H4 (cell line): ENCODE results near the gene CYP2D6. TPM values are rescaled to one million over a fixed set of nuclear protein-coding genes. Genes with fewer than 3 reads are reported as not detected.
"Not testable (repeated sequence)": the region's sequence is repeated elsewhere in the genome, so short reads cannot be mapped to it uniquely, and the experiment has no call there.

Experiments
- DNase-seq: peaks from one replicate; pipeline ENCODE4 v3.0.0-alpha.2; 2015; ENCODE audit warnings: low spot score
- total RNA-seq: library from RNA; depleted of rRNA; stranded (reverse); fragments of >200 nt; shearing (Covaris generic); gene quantifications from 2 replicates; pipeline ENCODE4 v1.2.3, GENCODE V29; 2014; rRNA removed

Gene CYP2D6
- not detected in 2 replicates for total RNA-seq

DNA sequence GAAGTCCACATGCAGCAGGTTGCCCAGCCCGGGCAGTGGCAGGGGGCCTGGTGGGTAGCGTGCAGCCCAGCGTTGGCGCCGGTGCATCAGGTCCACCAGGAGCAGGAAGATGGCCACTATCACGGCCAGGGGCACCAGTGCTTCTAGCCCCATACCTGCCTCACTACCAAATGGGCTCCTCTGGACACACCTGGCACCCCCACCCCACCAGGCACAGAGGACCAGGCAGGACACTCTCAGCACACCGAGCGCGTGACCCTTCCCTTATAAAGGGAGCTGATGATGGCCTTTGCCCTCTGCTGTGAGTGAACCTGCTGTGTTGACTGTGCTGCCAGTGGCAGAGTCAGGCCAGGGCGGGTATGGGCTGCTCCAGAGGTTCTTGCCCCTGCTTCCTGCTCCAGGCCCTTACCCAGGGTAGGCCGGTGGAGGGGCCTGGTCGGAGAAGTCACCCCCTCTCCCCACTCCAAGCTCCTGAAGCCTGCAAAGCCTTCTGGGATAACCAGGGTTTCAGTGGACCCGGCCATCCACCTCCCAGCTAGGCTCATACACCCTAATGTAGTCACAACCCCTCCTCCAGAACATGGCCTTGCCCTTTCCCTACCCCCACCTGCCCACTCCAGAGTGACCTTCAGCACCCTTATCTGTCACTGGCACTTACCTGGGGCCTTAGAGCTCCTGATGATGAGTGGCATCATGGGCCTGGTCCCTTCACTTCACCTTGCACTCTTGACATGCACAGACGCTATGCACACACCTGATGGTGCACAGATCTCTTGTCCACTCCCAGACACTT, at the start of gene CYP2D6:
Gene CYP2D6, minus strand, starts transcription at position 172 of the 793 bp plus-strand sequence. Its CDS starts 19 bp downstream, at position 153.
- not testable (repeated sequence) for DNase-seq

DNA sequence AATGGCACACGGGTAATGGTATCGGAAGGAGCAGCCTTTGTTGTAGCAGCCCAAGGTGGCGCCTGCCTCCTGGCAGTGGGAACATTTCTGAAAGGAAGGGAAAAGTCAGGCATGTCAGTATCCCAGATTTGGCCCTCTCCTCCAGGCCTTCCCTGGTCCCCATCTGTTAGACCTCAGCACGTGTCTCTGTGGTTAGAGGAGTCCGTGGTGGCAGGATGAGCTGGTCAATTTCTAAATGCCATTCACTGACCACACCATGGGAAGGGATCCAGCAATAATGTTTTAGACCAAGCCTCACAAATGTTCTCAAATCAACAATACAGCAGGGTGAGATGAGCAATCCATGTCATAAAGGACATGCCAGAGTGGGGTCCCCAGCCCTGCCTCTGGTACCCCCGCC, 49.0 kb upstream of the CYP2D6 start:
- peak; percentile 79 for DNase-seq

DNA sequence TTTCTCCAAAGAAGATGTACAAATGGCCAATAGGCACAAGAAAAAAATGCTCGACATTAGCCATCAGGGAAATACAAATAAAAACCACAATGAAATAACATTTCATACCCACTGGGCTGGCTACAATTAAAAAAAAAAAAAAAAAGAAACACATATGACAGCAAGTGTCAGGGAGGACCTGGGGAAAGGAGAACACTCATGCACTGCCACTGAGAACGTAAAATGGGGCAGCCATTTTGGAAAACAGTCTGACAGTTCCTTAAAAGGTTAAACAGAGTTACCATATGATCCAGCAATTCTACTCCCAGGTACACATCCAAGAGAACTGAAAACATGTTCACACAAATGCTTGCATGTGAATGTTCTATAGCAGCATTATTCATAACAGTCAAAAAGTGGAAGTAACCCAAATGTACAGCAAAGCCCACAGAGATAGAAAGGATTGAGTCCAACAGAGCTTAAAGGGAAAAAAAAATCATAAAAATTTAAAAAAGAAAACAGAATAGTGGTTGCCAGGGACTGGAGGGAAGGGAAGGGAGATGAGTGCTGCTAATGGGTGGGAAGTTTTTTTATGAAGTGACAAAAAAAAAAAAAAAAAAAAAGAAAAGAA, 48.4 kb upstream of the CYP2D6 start:
- no peak for DNase-seq

DNA sequence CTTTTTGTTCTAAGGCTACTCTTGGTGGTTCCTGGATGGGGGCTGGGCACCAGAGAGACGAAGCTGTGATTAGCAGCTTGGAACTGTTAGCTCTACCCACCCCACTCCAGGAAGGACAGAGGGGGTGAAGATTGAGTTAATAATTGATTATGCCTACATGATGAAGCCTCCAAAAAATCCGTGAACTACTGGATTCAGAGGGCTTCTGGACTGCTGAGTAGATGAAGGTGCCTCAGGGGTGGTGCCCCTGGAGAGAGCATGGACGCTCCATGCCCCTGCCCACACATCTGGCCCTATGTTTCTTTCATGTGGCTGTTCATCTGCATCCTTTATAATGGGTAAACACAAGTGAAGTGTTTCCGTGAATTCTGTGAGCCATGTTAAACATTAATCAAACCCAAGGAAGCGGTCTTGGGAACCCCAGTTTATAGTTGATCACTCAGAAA, 47.3 kb upstream of the CYP2D6 start:
- no peak for DNase-seq

DNA sequence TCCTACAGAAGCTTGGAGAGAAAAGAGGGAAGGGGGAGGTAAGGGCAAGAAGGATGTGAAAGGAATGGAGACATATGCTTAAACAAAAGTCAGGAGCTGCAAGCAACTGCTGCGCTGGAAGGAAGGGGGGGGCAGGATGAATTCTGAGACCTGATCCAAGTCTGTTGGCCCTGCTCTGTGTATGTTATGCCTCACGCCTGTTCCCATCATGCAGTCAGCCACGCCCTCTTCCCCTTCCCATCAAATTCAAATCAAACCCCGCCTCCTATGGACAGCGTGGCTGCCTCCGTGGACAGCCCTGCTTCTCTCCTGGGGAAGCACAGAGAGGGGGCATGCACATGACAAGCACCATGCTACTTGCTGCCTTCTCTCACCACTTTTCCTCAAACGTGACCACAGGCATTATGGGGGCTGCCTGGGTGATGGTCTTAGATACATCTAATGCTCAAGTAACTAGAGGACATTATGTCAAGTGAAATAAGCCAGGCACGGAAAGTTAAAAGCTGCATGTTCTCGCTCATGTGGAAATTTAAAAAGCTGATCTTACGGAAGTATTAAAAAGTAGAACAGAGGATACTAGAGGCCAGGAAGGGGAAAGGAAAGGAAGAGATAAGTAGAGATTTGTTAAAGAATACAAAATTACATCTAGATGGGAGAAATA, 45.8 kb upstream of the CYP2D6 start:
- no peak for DNase-seq

DNA sequence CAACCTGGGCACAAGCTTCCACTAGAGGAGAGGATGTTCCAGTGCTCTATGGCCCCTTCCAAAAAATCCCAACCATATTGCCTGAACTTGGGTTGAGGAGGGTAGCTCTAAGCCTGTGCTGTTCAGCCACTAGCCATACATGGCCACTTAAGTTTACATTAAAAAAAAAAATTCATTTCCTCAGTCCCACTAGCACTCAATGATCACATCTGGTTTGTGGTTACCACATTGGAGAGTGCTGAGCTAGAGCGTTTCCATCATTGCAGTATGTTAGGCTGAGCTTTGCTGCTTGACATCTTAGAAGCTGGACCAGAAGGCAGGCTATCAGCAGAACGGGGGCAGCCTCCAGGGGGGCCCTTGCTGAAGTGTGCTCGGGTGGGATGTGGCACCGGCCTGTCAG, 43.5 kb upstream of the CYP2D6 start:
- no peak for DNase-seq

DNA sequence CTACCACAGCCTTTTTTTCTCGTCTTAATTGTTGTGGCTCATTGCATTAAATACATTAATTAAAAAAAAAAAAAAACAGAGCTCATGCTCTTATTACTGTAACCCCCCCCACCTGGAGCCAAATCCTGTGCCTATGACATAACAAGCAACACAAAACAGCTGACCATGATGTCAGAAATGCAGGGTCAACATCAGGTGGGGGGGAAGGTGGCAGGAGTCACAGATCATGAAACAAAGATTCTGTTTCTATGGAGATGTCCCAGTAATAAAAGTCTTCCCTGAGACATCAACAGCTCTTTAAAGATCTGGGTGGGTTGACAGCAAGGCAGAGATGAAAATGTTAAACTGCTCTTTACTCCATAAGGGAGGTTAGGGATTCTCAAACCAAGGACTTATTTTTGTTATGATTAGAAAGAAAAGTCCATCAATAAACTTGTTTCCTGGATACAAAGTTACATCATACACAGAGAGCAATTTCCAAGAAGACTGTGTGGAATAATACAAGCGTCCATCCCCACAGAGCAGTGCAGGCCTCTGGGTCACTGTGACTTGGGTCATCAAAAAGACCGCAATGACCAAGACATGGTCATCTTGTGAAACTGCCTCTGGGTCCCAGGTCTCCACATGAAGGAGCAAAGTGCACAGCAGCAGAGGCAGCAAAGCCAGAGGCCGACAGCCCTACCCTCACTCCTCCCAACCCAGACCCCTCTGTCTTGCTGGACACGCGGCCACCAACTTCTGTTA, 42.7 kb upstream of the CYP2D6 start:
- DNase-seq, result no peak

DNA sequence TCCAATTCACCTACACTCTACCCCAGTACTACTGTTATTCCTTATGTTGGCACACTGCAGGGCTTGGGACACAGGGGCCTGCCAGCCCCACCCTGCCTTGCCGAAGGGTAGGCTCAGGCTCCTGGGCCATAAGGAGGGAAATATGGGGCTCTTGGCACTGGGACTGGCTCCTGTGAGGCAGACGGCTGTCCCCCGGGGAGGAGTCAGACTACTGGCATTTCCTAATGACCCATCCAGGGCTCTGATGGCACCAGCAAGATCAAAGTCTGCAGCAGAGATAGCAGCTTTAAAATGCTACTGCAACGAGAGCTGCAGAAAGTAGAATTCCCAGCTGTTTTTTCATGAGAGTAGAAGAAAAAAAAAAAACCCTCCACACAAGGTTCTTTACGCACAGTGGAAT, 42.2 kb upstream of the CYP2D6 start:
- no peak for DNase-seq

DNA sequence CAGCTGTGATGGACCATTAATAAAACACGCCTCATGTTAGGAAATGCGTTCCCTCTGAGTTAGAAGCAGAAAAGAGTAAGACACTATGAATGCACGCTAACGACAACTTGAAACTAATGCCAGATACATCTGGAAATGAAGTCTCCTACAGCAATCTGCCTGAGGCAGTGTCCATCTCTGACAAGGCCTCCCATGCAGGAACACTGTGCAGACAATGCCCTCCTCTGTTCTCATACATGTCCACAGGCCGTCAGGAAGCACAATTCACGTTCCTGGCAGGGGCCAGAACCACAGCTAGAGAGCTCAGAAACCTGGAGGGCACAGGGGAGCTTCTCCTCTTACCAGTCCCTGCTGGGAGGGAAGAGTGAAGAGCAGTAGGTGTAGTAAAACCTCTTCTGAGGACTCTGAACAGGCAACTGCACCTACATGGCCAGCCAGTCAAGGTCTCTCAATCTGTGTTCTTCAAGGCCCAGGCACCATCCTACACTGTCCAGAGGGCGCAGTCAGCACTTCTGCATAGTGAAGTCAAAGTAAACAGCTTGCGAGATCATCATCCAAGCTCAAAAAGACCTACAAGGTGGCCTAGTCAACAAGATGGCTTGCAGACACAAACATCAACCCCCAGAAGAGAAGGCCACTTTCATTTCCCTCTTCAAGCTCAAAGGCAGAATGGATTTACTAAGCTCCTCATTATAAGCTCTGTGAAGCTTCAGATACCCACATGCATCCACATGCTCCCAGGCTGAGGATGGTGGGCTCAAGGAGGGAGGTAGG, 41.5 kb upstream of the CYP2D6 start:
- no peak for DNase-seq

DNA sequence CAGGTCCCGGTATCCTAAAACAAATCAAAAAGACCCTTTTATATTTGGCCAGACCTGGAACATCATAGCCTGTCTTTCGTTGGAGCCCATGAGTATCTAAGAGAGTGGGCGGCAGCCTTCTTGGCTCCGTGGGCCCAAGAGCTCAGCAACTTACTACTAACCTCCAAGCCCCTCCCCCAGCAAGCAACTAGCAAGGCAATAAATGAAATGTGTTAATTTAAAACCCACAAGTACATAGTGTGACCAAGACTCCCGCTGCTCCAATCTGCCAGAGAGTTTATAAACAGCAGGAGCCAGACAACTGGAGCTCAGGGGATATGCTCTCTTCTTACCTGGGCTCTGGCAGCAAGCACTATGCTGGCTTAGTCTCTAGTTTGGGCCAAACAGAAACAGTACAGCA, 40.8 kb upstream of the CYP2D6 start:
- no peak for DNase-seq

DNA sequence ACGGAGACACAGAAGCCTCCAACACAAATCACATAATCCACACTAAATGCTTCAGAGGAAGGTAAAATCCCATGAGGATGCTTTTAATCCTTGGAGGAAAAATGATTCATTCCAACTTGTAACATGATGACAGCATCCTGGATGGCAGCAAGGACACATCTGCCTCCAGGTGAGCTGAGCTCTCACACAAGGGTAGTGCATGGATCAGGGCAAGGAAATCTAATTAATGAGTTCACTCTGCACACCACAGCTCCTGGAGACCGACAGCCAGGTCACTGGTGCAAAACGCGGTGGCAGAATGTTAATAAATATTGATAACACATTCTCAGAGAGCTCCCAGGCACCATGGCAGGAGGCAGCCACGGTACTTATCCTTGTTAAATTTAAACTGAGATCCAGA, 40.3 kb upstream of the CYP2D6 start:
- no peak for DNase-seq

DNA sequence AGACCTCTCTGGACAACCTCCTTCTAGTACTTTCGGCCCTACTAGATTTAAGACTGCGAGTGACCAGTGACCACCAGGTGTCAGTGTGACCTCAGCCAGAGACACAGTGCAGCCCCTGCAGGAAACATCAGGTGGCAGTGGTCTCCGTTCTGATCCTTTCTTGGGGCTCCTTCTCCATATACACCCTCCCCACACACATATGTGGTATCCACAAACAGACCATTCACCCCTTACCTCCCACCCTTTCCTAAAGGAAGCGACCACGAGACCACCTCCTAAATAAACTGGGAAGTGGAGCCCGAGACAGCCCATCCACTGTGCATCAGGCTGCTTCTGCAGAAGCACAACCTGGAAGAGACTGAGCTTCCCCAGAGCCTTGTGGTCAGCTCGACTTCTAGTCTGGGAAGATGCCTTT, 38.5 kb upstream of the CYP2D6 start:
- peak; percentile 57 for DNase-seq

DNA sequence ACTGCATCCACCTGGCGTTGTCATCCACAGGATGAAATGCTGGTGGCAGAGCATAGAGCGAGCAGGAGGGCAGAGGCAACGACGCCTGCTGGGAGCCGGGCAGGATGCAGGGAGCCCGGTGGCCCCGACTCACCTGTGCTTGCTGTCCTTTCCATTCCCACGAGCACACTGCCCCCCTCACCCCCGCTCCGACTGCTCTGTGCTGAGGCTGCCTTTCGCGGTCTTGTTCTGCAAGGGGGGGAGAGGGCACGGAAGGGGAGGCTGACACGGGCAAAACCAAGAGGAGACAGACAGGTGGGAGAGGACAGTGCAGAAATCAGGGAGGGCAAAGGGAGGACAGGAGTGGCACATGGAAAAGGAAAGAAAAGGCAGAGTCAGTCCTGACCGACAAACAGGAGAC, 37.9 kb upstream of the CYP2D6 start:
- DNase-seq, result no peak

DNA sequence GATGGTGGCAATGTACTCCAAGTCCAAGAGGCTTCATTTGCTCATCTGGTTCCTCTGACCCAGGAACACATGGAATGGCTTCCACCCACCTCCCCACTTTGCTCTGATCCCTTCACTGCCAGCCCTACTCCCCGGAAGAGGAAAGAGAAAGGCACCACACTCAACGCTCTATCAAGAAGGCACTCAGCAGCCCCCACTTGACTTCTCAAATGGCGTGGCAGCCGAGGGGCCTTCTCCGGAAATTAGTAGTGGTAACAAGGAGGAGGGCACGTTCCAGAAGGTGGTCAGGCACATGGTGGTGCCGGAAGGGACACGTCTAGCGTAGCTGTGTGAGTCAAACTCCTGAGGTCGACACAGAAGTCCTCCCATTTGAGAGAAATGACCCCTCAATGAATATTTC, 36.5 kb upstream of the CYP2D6 start:
- no peak for DNase-seq

DNA sequence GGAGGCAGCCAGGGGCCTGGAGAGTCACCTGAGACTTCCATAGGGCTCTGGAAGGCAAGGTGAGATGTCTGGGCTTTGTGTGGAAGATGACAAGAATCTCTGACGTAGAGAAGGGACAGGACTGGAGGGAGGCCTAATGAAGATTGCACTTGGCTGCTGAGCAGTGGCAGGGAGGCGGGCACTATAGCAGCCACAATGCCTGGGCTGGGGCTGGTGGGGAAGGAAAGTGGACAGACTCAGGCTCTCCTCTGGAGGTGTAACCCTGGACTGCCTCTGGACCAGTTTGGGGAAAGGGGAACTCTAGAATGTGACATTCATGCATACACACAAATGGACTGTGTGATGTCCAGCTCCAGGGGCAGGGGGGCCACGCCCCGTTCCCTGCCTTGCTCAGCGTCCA, 34.3 kb upstream of the CYP2D6 start:
- no peak for DNase-seq

DNA sequence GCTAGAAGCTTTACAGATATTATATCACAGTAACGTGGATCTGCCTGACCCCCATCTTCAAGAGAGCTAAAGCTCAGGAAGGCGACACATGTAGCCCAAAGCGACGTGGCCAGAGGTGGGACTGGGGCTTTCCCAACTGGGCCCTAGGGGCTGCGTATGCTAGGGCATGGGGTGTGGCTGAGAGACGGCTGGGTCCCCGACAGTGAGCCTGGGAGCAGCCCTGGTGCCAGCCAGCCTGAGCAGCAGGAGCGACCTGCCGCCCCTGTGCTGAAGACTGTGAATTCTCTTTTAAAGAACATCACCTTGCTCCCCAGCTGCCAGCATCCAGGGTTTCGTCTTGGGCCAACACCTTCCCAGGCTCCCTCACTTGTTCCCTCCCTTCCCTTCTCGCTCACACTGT, 32.9 kb upstream of the CYP2D6 start:
- no peak for DNase-seq

DNA sequence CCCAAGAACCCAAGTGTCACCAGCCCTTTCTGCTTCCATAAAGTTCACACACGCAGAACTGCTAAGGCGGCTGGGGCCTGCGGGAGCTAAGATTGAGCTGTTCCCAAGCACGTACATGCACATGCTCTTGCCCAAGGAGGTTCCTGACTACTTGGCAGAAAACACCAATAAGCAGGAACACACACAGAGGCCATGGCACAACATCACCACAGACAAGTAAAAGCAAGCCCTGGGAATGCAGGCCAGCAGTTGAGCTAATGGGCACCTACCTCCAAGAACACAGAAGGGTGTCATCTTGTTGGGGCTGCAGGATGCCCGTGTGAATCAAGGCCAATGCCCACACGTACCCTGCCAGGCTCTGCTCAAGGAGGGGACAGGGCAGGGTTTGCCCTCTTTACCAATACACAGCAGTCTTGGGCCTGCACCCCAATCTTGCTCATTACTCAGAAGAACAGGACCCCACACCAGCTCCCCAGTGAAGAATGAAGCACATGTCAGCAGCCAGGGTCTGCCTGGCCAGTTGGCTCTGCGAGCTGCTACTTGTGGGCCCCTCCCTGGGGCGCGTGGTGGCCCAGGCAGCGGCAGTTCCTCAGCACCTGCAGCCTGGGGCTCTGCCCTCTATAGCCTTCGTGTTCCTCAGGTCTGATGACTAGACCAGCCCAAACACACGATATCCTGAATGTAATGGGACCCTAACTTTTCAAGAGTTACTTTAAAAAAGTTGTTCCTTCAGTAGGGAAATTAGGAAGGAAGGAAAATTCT, 32.3 kb upstream of the CYP2D6 start:
- DNase-seq, result no peak

DNA sequence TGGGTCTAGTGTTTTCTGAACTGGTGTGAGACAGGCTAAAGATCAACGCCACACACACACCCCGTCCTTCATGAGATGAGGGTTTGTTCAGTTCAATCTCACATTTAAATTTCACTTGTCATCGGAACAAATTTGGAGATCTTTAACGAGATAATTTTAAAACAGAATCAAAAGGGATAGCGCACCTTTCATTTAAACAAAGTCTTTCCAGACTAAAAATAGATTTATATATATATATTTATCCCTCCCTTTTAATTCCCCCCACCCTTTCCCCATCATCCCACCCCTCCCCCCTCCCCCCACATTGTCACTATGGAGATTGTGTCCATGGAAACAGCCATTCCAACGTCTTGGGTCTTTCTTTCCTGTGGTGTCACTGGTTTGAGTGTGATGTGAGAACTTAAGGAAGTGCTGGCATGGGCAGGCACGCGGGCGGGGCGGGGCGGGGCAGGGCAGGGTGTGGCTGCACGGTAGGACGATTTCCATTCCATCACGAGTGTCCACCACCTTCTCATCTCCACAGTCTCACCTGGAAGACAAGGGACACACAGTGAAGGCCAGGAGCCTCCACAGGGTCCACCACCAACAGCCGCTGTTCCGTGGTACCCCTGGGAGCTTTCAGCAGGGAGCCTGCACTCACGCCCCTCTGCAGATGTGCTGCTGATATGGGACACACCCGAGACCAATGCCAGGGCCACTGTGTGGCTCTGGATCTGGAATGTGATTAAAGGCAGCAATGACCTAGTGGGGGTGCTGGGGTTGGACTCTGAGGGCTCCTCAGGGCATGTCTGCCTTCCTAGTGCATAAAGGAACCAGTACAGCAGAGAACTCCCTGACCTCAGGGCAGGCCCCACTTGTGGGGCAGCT, 30.5 kb upstream of the CYP2D6 start:
- DNase-seq, result no peak

DNA sequence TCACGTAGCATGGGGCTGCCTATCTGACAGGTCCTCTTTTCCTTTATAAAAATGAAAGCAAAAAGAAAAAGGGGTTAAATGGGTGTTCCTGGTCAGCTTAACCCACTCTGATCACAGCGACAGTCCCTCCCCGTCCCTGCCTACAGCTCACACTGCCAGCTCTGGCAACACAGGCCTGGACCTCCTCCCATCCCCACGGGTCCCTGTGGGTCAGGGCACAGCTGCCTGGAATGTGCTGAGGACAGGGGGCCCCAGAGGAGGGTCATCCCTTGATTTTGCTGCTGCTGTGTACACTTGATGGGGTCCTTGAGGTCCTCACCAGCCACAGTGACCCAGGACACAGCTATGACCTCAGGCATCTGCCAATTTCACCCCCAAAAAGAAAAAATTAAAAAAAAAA, 29.6 kb upstream of the CYP2D6 start:
- DNase-seq, result no peak
